Activated CD4-positive, alpha-beta T cell treated with anti-CD3 and anti-CD28 coated beads for 1 hour (primary cell): Measurements from ENCODE around the gene ASAP3.

Source experiments
- DNase-seq: peaks from one replicate; pipeline ENCODE4 v3.0.0-alpha.2; 2020

The ASAP3 gene

DNA sequence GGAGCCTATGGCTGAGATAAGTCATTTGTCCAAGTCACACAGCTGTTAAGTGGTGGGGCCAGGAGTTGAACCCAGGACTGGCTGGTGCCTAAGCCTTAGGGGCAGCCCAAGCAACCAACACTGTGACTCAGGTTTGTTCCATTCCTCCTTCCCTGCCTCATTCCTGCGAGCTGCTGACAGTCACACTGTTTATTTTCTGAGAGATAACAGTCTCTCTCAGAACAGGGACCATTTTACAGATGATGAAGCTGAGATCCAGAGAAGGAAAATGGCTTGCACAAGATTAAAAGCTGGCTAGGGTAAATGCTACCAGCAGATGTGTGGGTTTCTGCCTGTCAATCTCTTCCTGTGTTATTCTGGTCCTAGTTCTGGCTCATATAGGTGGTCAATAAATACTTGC, 35.1 kb downstream of the ASAP3 start:
- no peak for DNase-seq

DNA sequence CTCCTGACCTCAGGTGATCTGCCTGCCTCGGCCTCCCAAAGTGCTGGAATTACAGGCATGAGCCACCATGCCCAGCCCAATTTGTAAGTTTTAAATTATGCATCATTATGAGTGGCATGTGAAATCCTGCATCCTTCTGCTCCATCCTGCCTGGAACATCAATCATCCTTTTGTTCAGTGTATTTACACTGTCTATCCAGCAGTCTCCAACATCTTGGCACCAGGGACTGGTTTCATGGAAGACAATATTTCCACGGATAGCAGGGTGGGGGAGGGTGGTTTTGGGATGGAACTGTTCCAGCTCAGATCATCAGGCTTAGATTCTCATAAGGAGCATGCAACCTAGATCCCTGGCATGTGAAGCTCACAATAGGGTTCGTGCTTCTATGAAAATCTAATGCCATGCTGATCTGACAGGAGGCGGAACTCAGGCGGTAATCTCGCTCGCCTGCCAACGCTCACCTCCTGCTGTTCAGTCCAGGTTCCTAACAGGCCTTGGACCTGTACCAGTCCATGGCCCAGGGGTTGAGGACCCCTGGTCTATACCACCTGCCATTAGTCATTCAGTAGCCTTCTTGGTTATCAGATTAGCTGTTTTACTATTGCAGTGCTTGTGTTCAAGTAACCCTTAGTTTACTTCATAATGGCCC, 37.2 kb downstream of the ASAP3 start:
- no peak for DNase-seq

DNA sequence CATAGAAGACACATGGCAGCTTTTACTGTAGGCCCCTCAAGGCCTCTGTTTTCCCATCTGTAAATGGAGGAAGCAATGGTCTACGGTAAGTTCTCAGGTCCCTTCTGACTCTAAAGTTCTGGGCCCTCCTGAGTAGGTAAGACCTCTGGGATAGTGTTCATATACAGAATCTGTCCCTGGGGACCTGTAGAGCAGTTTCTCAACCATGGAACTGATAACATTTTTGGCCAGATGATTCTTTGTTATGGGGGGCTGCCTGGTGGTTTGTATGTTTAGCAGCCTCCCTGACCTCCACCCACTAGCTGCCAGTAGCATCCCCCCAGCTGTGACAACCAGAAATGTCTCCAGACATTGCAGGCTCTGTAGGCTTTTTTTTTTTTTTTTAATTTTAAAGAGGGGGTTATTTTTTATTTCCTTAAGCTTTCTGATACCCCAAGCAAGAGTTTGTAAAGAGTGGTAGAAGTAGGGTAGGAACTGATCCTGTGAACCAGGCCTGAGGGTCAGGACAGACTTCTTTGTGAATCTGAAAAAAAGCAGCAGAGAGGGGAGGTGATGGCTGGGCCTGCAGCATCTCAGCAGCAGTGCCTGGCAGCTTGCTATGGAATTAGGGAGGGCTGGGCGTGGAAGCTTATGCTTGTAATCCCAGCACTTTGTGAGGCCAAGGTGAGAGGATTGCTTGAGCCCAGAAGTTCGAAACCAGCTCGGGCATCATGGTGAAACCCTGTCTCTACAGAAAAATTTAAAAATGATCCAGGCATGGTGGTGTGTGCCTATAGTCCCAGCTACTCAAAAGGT, 39.2 kb downstream of the ASAP3 start:
- DNase-seq = no peak

DNA sequence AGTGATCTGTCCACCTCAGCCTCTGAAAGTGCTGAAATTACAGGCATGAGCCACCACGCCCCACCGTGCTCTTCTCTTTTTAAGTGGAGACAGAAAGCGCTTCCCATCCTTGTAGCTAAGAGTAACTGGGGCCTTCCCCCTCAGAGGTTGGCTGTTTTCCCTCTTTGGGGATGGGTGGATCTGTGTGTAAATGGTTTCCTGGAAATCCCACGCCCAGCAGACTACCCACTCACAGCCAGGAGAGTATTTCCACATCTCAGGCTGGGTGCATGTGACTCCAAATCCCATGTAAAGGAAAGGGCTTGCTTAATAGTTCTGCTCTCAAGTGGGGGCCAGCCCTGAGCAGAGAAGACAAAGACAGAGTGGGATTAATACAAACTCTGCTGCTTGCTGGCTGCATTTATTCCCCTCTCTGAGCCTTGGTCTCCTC, 39.9 kb downstream of the ASAP3 start:
- DNase-seq = no peak

- DNase-seq = no peak
These were observed 41.2 kb downstream of the ASAP3 start for GRCh38 chr1:23442751-23443150.

DNA sequence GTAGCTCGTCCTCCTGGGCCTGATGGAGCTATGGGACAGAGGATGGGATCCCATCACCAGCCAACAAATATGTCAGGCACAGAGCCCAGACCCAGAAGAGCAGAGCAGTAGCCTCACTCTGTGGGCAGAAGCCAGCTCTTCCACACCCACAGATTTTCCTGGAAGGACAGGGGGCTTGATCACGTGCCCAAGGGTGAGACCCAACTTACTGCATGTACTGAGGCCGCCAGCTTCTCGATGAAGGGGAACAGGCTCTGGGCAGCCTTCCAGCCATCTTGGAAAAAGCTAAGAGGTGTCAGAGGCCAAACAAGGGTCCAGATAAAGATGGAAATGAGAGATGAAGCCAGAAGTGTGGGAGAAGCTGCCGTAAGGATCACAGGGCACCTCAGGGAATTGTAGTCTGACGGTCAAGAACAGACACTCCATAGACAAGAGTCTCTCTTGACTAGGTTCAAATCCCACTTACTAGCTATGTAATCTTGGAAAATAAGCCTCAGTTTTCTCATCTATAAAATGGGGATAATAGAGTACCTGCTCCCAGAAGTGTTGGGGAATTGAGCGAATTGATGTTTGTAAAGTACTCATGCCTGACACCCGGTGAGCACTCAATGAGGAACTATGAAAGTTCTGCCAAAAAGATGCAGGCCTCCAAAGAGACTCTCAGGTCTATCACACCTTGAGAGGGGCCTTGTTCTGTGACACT, 42.4 kb downstream of the ASAP3 start:
- DNase-seq = no peak

DNA sequence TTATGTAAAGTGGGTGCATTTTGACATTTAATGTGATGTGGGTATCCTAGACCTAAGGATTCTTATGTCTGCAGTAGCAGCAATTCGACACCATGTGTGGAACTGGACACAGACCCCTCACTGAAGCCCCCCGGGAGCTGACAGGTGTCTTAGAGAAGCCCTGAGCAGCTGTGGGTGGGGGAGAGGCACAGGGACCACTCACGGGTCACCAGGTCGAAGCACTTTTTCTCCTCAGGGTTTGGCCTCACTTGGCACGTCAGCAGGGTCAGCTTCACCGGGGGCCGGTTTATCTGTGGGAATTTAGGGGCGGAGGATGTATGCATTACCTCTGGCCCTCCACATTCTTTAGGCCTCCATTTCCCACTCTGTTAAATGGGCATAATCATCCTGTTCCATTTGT, 45.4 kb downstream of the ASAP3 start:
- no peak for DNase-seq

GRCh38 chr1:23437355-23437664, 46.7 kb downstream of the ASAP3 start:
- no peak for DNase-seq

DNA sequence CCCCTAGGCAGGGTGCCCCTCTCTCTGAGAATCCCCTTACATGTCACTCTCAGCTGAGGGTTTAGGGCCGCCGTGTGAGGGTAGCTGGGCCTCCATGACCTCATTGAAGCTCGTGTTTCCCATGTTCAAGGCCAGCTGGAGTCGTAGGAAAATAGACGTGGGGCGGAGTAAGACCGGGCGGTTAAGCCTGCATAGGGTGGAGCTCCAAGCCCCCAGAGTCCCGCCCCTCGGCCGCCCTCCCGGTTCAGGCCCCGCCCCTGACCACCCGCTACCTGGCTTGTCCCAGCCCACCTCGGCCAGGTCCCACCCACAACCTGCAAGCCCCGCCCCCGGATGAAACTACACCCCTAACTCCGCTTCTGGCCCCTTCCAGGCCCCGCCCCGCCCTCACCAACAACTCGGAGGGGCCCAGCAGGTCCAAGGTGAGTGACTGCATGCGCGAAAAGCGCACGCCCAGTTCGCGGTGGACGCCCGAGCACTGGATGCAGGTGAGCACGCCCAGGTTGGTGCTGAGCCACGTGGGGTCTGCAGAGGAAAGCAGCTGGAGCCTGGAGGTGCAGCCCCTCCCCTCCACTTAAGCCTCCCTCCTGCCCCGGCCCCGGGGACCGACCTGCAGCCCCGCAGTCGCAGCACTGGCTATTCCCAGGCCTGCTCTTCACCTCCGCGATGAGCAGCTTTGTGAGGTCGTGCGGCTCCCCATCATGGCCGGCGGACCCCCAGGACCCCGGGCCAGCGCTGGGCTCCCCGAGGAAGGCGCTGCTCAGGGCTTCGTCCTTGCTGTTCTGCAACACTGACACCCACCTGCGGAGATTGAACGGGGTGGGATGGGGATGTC, 47.2 kb downstream of the ASAP3 start:
- DNase-seq = no peak

DNA sequence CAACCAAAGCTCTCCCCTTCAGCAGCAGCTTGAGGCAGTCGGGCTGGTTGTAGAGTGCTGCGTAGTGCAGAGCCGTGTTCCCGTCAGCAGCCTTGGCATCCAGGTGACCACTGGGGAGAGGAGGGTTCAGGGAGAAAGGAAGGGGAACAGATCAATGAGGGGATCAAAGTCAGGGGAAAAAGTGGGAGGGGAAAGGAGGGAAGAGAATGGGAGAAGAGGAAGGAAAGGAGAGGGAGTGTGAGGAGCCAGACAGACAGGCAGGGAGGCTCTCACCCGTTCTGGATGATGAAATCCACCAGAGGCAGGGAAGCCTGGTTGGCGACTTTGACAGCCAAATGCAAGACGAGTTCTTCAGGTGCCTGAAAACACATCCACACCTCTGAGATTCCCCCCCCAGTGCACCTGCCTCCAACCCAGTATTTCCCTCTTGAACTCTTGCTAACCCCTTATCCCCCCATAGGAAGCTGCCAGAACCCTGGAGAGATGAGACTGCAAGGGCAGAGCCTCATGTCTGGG, 49.7 kb downstream of the ASAP3 start:
- no peak for DNase-seq

- DNase-seq = no peak
These were observed 50.9 kb downstream of the ASAP3 start for GRCh38 chr1:23433122-23433521.

DNA sequence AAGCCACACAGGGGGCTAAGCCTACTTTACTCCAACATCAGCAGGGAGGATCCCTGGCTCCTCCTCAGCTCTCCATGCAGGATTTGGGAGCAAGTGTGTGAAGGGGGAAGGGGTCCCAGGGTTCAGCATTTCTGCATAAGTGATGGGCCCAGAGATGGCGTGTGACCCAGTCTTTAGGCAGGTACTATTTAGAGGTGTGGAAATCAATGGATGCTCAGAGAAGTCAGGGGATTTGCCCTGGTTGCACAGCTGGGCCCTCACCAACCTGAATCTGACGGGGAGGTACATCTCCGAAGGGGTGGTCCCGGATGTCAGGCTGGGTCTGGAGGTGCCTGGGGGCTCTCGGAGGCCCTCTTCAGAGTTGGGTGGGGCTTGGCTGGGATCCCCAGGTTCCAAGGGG, 52.5 kb downstream of the ASAP3 start:
- no peak for DNase-seq

- no peak for DNase-seq
These were observed 53.2 kb downstream of the ASAP3 start for GRCh38 chr1:23430803-23431202.

GRCh38 chr1:23428136-23428905, 55.7 kb downstream of the ASAP3 start:
- no peak for DNase-seq

GRCh38 chr1:23427550-23427949, 56.4 kb downstream of the ASAP3 start:
- DNase-seq = no peak

- DNase-seq = no peak
These were observed 57.2 kb downstream of the ASAP3 start for GRCh38 chr1:23426828-23427227.

DNA sequence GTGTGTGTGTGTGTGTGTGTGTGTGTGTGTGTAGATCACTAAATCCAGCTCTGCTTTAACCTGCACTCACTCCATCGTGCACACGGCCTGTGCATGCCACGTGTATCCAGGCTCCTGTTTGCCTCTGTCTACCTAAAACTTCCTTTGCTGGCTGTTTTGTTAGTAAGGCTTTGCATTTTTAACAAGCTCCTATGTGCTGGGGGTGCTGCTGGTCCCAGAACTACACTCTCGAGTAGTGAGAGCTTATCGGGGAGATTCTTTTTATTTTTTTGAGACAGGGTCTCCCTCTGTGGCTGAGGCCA, 58.8 kb downstream of the ASAP3 start:
- DNase-seq = no peak

DNA sequence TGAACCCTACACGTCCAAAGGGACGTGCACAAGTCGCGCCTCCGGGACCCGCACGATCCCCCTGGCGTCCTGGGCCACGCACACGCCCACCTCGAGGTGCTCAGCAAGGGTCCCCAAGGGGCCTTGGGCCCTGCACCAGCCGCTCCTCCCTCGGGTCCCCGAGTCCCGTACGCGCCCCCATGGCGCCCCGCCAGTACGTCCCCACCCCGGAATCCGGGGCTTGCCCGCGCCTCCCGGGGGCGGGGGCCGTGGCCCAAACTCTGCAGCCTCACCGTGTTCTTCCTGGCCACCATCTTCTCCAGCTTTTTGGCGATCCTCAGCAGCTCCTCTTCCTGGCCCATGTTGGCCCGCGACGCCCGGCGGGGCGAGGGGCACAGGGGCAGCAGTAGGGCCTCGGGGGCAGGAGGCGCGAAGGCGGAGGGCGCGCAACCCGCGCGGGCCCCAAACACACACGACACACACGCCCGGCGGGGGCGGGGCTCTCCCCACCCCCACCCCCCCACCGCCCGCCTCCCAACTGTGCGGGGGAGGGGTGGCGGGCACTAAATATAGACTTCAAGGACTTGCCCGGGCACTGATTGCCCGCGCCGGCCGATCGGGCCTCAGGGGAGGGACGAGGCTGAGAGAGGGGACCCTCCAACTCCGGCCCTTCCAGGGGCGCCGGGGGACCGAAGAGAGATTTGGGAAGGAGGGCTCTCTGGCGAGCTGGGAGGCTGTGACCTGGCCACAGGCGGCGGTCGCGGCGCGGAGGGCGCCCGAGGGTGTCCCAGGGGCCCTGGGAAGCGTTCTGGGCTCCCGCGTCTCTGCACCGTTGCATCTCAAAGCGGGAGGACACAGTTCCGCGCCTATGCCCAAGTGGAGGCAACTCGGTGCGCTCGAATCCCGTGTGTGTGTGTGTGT, 59.4 kb downstream of the ASAP3 start, which contains the start of gene TCEA3:
Gene TCEA3 (minus strand): TSS at position 456 of the 900 bp plus-strand sequence. CDS start 115 bp downstream, at position 341.
- peak; percentile 17 for DNase-seq

DNA sequence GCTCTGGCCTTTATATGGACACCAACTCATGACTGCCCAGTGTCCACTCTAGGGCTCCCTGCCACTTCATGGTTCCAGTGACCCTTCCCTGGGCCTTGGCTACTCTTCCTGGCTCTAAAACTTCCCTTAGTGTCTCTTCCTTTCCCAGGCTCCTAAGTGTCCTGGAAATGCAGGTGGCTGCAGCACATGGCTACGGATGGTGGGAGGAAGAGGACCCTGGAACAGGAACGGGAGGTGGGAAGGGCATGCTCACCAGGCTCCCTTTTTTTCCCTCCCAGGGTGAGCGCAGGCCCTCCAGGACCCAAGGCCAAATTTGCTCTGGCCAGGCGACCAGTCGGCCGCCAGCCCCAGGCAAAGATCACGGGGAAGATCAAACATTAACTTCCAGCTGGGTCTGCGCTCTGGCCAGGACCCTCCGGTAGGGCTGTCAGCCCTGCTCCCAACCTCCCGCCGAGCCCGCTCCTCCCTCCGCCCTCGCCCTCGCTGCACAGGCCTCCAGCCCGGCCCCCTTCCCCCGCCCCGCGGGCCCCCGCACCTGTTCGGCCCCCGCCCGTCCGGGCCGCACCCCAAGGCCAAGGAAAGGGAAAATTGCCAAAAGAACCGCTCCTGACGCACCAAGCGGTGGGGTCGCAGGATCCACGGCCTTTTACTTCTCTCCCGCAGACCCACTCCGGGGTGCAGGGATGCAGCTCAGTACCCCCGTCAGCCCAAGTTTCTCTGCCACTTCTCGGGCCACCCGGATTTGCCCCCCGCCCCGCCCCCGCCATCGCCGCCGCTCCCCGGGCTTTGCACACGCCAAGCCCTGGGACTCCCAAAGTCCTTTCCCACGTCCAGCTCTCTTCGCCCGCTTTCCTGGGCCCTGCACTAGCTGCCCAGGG, 60.3 kb downstream of the ASAP3 start:
- no peak for DNase-seq

DNA sequence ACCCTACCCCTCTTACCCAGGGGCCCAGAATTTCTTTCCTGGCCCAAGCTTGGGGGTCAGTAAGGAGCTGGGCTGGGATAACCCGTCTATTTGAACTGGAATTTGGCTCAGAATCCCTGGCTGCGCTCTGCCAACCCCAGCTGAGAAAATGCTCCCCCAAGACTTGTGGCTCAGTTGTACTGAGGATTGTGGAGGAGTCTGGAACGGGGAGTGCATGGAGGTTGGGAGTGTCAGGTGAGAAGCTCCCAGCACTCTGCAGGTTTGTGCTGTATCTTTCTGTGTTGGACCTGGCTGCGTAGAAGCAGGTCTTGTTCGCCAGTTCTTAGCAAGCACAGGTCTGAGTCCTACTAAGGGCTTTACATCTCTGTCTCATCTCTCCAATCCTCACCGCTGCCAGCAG, 61.0 kb downstream of the ASAP3 start:
- no peak for DNase-seq
